ENCODE results near the gene C17orf58. TPM values are rescaled to one million over a fixed set of nuclear protein-coding genes. Genes with fewer than 3 reads are reported as not detected.

Gene C17orf58
- total RNA-seq, 1 donor from 2014 or later, result 43.9 TPM

GRCh38 chr17:67944035-67944434 is 52.2 kb downstream of the C17orf58 start:
- Mint-ChIP-seq H3K27me3 (ENCODE audit: insufficient read depth, low read depth) (no peaks in the 10 kb centered on the region), H3K4me3 (no peak overlapping the region), H3K4me1 (no peaks in the 10 kb centered on the region), H3K36me3 (peaks cover 42% of the 10 kb centered on the region), H3K27ac (no peak overlapping the region), H3K9me3 (no peaks in the 10 kb centered on the region)
- DNase-seq (ENCODE audit: low spot score), result no peak
- Histone ChIP-seq H3F3A (ENCODE audit: low read depth) (peaks cover 9% of the 10 kb centered on the region), H3K27me3 (no peaks in the 10 kb centered on the region), H3K4me2 (no peak overlapping the region), H3K36me3 (peaks cover 47% of the 10 kb centered on the region), H3K79me2 (ENCODE audit: low read depth) (no peaks in the 10 kb centered on the region), H4K20me1 (ENCODE audit: low read depth) (no peaks in the 10 kb centered on the region), H3K4me3 (no peak overlapping the region), H3K9me3 (ENCODE audit: low read depth) (no peaks in the 10 kb centered on the region), H3K9ac (no peak overlapping the region), H3K27ac (no peak overlapping the region), H2AFZ (replicated peaks) (no peak overlapping the region), H3K4me1 (no peaks in the 10 kb centered on the region)
- TF ChIP-seq EZH2 (IDR thresholded peaks at IDR 0.05) (no peak), CTCF (IDR thresholded peaks at IDR 0.05) (no peak), EZH2phosphoT487 (IDR thresholded peaks at IDR 0.05) (no peak)

- Histone ChIP-seq H3K9me3 (ENCODE audit: low read depth) (no peaks in the 10 kb centered on the region), H3F3A (ENCODE audit: low read depth) (peaks cover 9% of the 10 kb centered on the region), H3K4me1 (no peaks in the 10 kb centered on the region), H3K9ac (no peak overlapping the region), H2AFZ (replicated peaks) (no peak overlapping the region), H3K79me2 (ENCODE audit: low read depth) (no peaks in the 10 kb centered on the region), H3K4me2 (no peak overlapping the region), H3K27ac (no peak overlapping the region), H3K4me3 (no peak overlapping the region), H3K36me3 (peaks cover 47% of the 10 kb centered on the region), H4K20me1 (ENCODE audit: low read depth) (no peaks in the 10 kb centered on the region), H3K27me3 (no peaks in the 10 kb centered on the region)
- Mint-ChIP-seq H3K36me3 (peaks cover 43% of the 10 kb centered on the region), H3K4me3 (no peak overlapping the region), H3K27ac (no peak overlapping the region), H3K27me3 (ENCODE audit: insufficient read depth, low read depth) (no peaks in the 10 kb centered on the region), H3K9me3 (no peaks in the 10 kb centered on the region), H3K4me1 (no peaks in the 10 kb centered on the region)
- TF ChIP-seq EZH2 (IDR thresholded peaks at IDR 0.05) (no peak), CTCF (IDR thresholded peaks at IDR 0.05) (peak; percentile 52), EZH2phosphoT487 (IDR thresholded peaks at IDR 0.05) (no peak)
- DNase-seq (ENCODE audit: low spot score), result no peak
These were observed 53.5 kb downstream of the C17orf58 start for GRCh38 chr17:67942810-67943209.

Small RNA genes lying within 50 kb of the gene (small RNA-seq; reads per million reads assigned to genes)
- not detected for gene RN7SL622P

Other genes with a start within 250 kb of the C17orf58 start
- 95.6 and 129 TPM in 2 replicates for gene BPTF, start 171.0 kb downstream of the C17orf58 start, total RNA-seq (ENCODE audit: low replicate concordance)
- gene KPNA2, start 39.3 kb upstream of the C17orf58 start, total RNA-seq (ENCODE audit: low replicate concordance), result 480 and 549 TPM in 2 replicates